ENCODE results near the gene SHH. TPM values are rescaled to one million over a fixed set of nuclear protein-coding genes. Genes with fewer than 3 reads are reported as not detected.

The SHH gene
- total RNA-seq, 1 donor from 2014 or later, result 16.7 TPM

GRCh38 chr7:155759740-155760430, 52.4 kb downstream of the SHH start:
- intact Hi-C loops (cut with DNase I), result no loop called here
- DNase-seq (ENCODE audit: low spot score) (no peak), ATAC-seq (no peak)

GRCh38 chr7:155758348-155758747, 53.9 kb downstream of the SHH start:
- DNase-seq (ENCODE audit: low spot score) (no peak), ATAC-seq (no peak)
- intact Hi-C loops (cut with DNase I), result no loop called here

DNA sequence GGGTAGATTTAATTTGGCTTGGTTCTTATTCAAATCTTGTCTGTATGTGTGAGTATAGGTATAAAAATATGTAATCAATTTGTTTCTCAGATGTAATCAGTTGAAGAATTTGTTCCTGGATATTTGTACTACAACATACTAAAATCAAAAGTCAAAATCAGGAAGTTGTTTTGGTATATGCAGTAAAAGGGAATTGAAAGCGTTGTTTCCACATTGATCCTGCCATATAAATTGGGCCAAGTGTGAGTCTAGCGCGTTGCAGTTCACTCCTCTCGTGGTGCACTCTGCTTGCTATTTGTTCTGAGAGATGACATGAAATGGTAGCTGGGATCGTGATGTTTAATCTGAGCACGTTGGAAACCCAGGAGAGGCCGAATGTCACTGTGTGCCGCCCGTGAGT, 55.9 kb downstream of the SHH start:
- DNase-seq (ENCODE audit: low spot score), result no peak
- ATAC-seq, result no peak
- intact Hi-C loops (cut with DNase I), result no loop called here

GRCh38 chr7:155755026-155755425, 57.2 kb downstream of the SHH start:
- no peak for DNase-seq (ENCODE audit: low spot score)
- no peak for ATAC-seq
- intact Hi-C loops (cut with DNase I), result no loop called here

DNA sequence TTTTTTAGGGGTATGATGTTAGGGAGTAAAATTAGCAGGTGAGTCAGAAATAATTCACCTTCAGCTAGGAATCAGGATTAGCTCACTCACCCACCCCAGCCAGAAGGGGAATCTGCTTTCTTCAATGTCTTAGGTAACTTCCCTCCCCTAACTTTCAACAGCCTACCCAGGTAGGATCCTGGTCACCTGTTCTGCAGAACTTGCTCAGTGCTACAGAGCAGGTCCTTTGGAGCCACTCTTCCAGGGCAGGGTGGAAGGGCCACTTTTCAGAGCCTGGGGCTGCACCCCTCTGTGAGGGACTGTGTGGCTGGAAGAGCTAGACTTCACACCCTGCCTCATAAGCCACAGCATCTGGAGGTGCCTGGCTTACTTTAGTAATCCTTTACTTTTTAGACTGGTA, 58.1 kb downstream of the SHH start:
- DNase-seq (ENCODE audit: low spot score), result no peak
- intact Hi-C loops (cut with DNase I), result no loop called here
- no peak for ATAC-seq

DNA sequence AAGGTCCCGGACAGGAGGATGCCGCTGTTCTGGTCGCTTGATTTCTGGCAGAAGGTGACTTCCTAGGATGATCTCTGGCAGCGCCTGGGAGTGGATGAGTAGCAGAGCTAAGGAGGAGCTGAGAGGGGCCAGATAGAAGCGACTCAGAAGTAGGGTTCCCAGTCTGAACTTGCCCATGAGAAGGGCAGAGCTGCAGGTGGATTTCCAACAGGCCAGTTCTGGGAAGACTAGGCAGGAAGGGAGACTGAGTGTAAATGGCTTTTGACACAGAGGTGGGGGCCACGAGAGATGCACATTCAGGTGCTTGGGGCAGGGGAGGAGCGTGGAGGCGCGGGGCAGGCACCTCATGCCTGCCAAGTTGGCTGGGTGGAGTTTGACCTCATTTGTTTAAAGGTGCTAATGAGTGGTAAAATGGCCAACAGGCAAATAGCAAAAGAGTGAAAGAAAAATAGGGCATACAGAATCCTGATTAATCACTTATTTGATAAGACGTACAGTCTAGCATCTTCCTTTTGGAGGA, 58.8 kb downstream of the SHH start:
- ATAC-seq, result no peak
- no peak for DNase-seq (ENCODE audit: low spot score)
- intact Hi-C loops (cut with DNase I), result no loop called here

DNA sequence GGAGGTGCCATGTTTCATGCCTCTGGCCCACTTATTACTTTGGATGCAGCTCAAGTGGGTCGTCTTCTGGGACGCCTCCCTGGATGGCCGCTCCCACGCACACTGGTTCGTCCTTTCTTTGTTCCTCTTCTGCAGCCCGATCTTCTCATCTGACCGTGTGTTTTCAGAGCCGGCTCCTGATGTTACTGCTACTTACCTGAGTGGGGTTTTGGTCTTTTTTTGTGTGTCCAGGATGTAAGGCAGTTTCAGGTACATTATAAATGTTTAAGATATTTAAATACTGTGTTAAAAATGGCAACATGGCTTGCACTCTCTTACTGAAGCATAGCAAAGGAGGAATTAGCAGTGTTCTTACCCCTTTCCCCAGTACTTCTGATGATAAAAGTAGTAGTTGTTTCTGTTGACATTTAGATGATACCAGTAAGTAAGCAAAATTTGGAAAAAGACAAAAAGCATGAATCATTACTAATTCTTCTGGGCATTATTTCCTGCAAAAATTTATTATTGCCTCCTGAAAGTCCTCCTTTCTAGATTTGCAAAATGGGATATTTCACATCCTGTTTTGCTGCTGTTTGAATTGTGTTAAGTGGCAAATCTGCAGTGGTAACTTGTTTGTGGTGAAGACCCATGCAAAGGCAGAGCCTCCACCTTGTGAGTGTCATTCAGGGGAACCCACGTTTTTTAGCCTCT, 59.4 kb downstream of the SHH start:
- ATAC-seq (no peak), DNase-seq (ENCODE audit: low spot score) (no peak)
- intact Hi-C loops (cut with DNase I), result no loop called here

GRCh38 chr7:155751409-155751808, 60.9 kb downstream of the SHH start:
- intact Hi-C loops (cut with DNase I), result no loop called here
- ATAC-seq (no peak), DNase-seq (ENCODE audit: low spot score) (no peak)

GRCh38 chr7:155750255-155751125, 61.8 kb downstream of the SHH start:
- intact Hi-C loops (cut with DNase I), result no loop called here
- ATAC-seq (no peak), DNase-seq (ENCODE audit: low spot score) (no peak)

Other genes with a start within 250 kb of the SHH start
- gene RBM33, start 167.8 kb downstream of the SHH start, total RNA-seq, result 109 TPM